HG02973 (cell line): ENCODE data around the gene GMPPA.

ENCODE experiments used
- ATAC-seq: cut with Tn5 transposase; IDR thresholded peaks from one replicate; pipeline ENCODE4 v1.9.1; 2021; ENCODE audit warnings: moderate library complexity; ENCODE audit not compliant: unreplicated experiment

The GMPPA gene

DNA sequence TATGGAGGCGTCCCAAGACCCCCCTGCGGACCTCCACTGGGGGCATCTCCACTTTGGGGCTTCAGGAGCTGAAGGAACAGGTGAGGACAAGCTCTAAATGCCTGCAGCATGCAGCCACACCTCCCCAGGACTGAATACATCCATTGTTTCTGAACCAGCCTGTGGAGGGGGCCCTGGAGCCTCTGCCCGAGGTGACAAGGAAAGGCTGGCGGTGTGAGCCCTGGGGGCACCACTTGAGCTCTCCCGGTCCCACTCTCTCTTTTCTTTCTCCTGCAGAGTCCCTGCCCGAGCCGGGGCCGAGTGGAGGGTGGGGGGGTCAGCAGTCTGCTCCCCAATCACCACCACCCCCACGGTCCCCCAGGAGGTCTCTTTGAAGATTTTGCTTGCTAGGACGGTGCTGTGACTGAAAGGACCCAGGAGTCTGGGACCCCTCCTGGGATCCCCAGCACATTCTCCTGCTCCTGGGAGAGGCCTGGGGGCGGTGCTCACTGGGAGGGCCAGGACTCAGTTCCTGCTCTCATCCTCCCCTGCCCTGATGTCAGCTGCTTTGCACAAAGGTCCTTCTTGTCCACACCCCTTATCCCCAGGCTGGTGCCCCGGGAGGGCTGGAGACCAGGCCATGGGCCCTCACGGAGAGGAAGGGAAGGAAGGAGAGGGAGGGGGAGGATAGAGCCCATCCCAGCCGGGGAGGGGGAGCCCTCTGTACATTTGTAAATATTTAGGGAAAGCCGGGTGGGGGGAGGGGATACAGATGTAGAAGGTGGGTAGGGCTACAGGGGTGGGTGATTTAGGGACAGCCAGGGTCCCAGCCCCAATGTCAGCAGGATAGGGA lies 39.2 kb downstream of the GMPPA start:
- no peak for ATAC-seq

GRCh38 chr2:219538504-219538951 lies 39.8 kb downstream of the GMPPA start:
- no peak for ATAC-seq

GRCh38 chr2:219538956-219539788 lies 40.5 kb downstream of the GMPPA start:
- no peak for ATAC-seq

- no peak for ATAC-seq
These were observed 41.4 kb downstream of the GMPPA start for GRCh38 chr2:219539926-219540678.

- ATAC-seq: no peak
These were observed 42.3 kb downstream of the GMPPA start for GRCh38 chr2:219540784-219541504.

DNA sequence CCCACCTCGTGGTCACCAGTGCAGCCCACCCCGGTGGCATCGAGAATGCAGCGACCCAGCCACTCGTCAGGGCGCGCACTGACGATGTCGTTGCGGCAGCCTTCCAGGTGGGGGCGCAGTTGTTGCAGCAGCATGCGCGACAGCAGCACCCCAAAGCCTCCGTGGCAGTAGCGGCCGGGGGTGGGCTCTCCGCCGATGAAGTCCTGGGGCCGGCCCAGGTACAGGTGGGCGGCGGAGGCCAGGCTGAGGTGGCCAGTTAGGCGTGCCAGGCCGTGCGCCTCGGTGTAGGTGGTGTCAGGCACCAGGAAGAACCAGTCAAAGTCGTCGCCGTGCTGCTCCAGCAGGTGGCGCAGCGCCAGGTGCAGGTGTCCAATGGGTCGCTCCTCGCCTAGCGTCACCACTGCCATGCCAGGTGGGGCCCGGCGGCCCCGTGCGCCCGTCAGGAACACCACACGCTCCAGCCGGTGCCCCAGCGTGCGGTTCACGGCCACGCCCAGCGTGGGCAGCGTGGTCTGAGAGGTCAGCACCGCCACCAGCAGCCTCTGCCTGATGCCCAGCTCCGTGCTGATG lies 43.0 kb downstream of the GMPPA start:
- peak; percentile 36 for ATAC-seq

- ATAC-seq: peak; percentile 28
These were observed 44.4 kb downstream of the GMPPA start for GRCh38 chr2:219542931-219543595.

DNA sequence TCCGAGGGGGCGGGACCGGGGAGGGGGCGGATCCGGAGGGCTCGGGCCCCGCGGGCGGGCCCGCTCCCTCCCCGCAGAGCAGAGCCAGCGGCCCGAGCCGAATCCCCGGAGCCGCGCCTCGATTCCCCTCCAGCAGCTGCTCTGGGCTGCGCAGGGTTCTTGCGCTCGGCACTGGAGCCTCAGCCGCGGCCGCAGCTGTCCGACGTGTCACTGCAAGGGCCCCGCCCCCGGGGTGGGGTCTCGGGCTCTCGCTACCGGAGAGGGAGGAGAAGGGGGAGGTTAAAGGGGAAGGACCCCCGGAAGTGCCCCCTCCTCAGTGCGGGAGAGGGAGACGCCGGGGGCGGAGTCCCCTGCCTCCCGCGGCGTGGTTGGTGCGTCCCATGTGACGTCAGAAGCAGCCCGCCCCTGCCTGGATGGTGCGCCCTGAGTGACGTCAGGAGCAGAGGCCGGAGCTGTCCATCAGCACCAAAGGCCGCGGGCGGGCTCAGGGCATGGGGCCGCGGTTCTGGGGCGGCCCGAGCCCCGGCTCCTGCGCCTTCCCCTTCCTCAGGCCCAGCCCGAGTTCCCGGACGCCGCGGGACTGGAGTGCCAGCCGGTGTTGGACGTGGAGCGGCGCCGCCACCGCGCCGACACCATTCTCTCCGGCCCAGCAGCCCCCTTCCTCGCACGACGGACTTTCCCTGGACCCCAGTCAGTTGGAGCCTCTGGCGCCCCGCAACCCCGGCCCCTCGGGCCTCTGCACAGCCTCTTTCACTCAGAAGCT lies 45.1 kb downstream of the GMPPA start, which contains the start of the genes CHPF and TMEM198:
TSS of gene CHPF (minus strand) at position 214 of the 763 bp plus-strand sequence. CDS start 271 bp downstream, outside the sequence.
TSS of gene TMEM198 (plus strand) at position 433 of the 763 bp plus-strand sequence. CDS start 700 bp downstream, outside the sequence.
- peak; percentile 72 for ATAC-seq

DNA sequence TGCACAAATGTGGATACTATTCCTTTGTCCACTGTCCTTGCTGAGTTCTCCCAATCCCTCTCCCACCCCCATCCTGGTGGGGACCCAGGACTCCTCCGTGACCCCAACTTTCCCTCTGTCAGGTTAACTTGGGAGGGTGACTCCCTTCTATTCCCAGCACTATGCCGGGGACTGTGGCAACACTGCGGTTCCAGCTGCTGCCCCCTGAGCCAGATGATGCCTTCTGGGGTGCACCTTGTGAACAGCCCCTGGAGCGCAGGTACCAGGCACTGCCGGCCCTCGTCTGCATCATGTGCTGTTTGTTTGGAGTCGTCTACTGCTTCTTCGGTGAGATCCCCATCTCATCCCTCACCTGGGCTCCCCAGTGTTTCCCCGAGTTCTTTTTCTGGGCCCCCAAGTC lies 45.9 kb downstream of the GMPPA start:
- no peak for ATAC-seq

- no peak for ATAC-seq
These were observed 46.7 kb downstream of the GMPPA start for GRCh38 chr2:219545295-219545942.

GRCh38 chr2:219545943-219546352 lies 47.3 kb downstream of the GMPPA start:
- ATAC-seq: no peak

DNA sequence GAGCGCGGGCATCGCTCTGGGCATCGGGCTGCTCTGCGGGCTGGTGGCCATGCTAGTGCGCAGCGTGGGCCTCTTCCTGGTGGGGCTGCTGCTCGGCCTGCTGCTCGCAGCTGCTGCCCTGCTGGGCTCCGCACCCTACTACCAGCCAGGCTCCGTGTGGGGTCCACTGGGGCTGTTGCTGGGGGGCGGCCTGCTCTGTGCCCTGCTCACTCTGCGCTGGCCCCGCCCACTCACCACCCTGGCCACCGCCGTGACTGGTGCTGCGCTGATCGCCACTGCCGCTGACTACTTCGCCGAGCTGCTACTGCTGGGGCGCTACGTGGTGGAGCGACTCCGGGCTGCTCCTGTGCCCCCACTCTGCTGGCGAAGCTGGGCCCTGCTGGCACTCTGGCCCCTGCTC lies 48.9 kb downstream of the GMPPA start:
- ATAC-seq: no peak

DNA sequence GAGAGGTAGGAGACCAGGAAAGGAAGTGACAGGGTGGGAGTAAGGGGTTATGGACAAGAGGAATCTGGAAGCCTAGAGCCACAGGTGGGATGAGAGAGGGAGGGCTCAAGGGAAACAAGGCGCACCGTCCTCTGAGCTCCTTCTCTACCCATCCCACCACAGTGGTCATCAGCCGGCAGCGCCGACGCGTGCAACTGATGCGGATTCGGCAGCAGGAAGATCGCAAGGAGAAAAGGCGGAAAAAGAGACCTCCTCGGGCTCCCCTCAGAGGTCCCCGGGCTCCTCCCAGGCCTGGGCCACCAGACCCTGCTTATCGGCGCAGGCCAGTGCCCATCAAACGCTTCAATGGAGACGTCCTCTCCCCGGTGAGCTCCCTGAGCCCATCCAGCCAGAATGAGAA lies 50.3 kb downstream of the GMPPA start:
- no peak for ATAC-seq

DNA sequence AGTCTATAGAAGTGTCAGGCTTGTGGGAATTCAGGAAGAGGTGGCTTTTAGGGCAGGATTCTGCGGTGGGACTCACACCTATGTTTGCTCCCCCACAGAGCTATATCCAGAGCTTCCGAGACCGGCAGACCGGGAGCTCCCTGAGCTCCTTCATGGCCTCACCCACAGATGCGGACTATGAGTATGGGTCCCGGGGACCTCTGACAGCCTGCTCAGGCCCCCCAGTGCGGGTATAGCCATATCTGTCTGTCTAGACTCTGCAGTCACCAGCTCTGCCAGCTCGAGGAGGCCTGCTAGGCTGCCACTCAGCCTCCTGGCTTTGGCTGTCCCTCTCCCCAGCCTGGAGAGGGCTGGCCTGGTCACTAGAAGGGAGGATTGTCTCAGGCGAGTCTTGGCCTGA lies 50.9 kb downstream of the GMPPA start:
- ATAC-seq: no peak

DNA sequence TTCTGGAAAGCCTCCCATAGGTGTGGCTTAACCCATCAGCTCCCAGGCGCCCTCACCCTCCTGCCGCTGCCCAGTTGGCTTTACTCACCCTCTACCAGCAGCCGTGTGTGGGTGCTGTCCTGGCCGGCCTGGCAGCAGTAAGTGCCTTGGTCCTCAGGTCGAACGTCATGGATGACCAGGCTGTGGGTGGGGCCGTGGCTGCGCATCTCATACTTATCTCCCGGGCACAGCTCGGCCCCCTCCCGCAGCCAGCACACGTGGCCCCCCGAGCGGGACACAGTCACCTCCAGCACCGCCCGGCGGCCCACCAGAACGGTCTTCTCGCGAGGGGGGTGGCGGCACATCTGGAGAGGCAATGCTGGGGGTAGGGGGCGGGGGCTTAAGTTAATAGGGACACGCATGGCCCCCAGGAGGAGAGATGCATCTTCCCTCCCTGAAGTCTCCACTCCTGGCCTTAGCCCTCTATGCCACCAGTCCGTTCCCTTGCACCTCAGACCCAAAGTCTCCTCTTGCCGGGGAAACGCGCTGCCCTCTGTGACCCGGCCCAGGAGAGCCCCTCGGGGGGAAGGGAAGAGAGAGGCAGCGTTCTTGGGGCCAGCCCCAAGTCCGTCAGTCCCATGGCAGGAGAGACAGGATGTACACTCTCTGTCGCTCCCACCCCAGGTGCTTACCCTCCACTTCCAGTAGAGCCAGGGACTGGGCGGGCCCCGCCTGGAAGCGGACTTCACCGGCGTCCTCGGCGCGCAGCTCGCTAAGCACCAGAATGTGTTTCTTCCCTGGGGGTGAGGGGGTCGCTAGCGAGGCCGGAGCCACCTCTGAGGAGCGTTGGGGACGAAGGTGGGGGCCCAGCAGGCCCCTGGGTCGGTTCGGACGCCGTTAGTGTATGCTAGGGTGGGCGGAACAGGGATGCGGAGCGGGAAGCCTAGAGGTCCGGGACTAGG lies 53.0 kb downstream of the GMPPA start:
- ATAC-seq: peak; percentile 13

DNA sequence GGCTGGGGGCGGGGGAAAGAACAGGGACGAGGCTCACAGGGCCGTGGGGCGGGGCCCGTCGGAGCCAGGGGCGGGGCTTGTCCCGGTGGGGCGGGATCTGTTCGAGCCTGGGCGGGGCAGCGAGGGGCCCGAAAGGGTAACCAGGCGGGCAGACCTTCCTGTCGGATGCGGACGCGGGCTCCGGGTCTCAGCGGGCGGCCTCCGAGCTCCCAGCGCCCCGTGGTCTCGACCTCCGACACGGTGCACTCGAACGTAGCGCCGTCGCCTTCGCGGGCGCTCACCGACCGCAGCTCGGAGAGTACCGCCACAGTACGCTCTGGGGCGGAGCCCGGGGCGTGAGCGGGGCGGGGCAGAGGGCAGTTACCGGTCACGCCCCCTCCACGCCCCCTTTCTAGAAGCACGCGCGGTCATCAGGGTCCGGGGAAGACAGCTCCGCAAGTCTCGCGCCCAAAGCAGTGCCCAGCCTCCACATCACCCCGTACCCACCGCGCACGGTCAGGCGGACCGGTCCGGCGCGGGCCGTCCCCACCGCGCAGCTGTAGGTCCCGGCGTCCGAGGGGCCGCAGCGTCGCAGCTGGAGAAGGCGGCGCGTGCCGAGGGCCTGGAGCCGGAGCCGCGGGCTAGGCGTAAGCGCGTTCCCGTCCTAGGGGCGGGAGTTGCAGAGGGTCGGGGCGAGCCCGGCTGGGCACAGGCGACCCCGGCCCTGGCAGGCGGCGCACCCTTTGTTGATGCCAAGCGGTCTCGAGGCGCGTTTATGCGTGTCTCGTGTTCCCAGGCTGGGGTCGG lies 53.9 kb downstream of the GMPPA start:
- peak; percentile 88 for ATAC-seq

- no peak for ATAC-seq
These were observed 54.4 kb downstream of the GMPPA start for GRCh38 chr2:219553168-219553417.
